GM19452 (cell line): Measurements from ENCODE around the gene UBA1.

Experiments
- ATAC-seq: cut with Tn5 transposase; IDR thresholded peaks from one replicate; pipeline ENCODE4 v1.9.1; 2021; ENCODE audit not compliant: unreplicated experiment

The UBA1 gene

DNA sequence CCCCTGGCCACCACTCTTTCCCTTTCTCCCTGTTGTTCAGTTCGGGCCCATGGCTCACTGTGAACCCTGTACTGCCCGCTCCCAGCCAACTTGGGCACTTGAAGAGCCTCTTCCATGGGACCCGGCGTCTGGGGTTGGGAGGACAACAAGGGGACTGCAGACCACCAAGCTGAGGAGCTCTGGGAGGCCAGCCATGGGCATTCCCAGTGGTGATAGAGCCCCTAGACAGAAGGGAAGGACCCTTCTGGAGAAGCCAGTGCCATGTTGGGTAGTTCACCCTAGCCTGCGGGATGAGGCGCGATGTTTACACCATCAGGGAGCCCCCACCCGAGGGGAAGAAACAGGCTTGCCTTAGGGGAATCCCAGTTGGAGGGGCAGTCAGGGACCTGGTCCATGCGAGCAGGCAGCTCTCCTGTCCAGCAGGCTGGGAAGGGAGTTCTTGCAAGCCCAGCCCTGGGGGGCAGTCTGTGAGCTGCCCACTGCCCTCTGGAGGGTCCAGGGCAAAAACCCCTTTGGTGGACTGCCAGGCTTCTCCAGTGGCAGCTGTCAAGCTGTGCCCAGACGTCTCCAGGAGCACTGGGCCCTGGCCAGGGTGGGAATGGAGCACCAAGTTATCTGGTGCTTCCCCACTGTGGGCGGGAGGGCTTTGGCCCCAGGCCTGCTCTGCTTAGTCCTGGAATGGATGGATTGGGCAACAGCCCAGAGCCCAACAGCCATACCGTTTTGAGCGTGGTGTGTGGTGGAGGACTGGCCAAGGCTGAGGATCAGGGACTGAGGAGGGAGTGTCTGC, 23.7 kb upstream of the UBA1 start:
- no peak for ATAC-seq

- ATAC-seq, result no peak
Observed at GRCh38 chrX:47170861-47171692, 22.6 kb upstream of the UBA1 start.

GRCh38 chrX:47171996-47172395, 21.6 kb upstream of the UBA1 start:
- no peak for ATAC-seq

DNA sequence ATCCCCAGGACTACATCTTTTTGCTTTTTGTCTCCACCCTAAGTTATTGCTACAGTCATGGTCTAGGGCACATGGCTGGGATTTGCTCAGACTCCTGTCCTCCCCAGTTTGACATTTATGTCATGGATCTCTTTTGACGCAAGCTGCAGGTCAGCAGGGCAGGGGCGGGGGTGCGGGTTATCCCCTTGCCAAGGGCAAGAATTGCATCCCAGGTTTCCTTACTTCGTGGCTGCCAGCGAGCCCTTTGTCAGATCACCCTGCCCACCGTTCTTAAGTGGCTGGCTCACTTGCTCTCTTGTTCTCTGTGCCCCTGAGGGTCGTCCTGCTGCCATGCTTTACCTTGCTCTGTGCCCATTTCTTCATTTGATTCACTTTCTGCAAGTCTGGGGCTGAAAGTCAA, 21.1 kb upstream of the UBA1 start:
- ATAC-seq, result no peak

GRCh38 chrX:47172971-47173792, 20.4 kb upstream of the UBA1 start:
- ATAC-seq, result no peak

DNA sequence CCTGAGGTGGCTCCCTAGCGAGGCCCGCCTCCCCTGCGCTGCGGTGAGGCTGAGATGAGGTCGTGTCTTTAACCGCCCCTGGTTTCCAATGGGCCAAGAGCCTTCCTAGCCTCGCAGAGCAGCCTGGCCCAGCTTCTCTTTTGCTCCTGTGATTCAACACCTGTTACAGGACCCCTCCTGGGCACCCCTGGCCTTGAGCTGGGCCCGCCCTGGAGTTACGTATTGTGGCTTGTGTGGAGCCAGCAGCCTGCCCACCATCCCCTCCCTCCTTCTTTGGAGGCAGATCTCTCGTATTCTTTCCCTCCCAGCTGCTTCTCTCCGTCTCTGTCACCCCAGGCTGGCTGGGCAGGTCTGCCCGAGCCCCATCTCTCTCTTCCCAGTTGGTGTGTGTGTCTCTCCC, 19.3 kb upstream of the UBA1 start:
- no peak for ATAC-seq

GRCh38 chrX:47174846-47175587, 18.6 kb upstream of the UBA1 start:
- no peak for ATAC-seq

- ATAC-seq, result no peak
Observed at GRCh38 chrX:47175588-47175980, 18.0 kb upstream of the UBA1 start.

DNA sequence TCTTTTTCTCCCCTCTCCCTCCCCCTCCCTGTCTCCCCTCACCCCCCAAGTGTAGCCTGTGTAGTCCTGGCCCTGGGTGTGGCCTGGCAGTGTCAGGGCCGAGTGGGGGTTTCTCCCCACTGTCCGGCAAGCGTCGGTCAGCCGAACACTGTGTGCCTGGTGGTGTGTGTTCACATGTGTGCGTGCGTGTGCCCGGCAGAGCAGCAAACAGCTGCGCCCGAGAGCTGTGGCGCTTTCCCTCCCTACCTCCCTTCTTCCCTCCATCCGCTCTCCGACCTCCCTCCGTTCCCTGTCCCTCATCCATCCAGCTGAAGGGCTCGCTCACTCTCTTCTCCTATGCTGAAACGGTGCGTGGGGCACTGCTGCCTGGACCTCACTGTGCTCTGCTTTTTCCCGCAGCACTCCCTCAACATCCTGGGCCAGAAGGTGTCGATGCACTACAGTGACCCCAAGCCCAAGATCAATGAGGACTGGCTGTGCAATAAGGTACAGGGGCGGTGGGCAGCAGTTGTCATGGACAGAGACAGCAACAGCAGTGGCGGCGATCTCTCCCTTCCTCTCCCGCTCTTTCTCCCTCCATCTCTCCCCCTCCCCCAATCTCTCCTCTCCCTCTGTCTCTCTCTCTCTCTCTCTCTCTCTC, 17.4 kb upstream of the UBA1 start:
- ATAC-seq, result no peak

- no peak for ATAC-seq
Observed at GRCh38 chrX:47177079-47177478, 16.6 kb upstream of the UBA1 start.

- no peak for ATAC-seq
Observed at GRCh38 chrX:47178337-47178736, 15.3 kb upstream of the UBA1 start.

- no peak for ATAC-seq
Observed at GRCh38 chrX:47179221-47179927, 14.3 kb upstream of the UBA1 start.

- ATAC-seq, result no peak
Observed at GRCh38 chrX:47179928-47180255, 13.7 kb upstream of the UBA1 start.

GRCh38 chrX:47180346-47180745, 13.3 kb upstream of the UBA1 start:
- no peak for ATAC-seq

- ATAC-seq, result no peak
Observed at GRCh38 chrX:47181301-47181700, 12.3 kb upstream of the UBA1 start.

DNA sequence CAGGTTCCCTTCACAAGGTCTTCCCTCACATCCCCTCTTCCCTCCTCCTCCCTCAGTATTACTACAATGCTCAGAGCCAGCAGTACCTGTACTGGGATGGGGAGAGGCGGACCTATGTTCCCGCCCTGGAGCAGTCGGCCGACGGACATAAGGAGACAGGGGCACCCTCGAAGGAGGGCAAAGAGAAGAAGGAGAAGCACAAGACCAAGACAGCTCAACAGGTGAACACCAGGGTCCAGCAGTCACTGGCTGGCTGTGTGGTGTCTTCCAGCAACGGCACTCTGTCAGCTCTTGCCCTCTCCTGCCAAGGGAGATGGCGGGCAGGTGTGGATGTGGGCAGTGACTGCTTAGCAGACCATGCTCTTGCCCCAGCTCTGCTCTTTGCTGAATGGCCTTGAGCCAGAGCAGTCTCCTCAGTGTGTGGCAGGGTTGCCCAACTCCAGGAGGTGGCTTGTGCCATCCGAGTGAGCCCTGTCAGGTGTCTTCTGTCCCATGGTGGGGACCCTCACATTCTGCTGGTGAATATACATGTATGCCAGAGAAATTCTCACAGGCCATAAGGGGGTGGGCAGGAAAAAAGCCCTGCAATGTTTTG, 11.4 kb upstream of the UBA1 start:
- no peak for ATAC-seq

GRCh38 chrX:47184486-47184885, 9.1 kb upstream of the UBA1 start:
- ATAC-seq, result no peak

DNA sequence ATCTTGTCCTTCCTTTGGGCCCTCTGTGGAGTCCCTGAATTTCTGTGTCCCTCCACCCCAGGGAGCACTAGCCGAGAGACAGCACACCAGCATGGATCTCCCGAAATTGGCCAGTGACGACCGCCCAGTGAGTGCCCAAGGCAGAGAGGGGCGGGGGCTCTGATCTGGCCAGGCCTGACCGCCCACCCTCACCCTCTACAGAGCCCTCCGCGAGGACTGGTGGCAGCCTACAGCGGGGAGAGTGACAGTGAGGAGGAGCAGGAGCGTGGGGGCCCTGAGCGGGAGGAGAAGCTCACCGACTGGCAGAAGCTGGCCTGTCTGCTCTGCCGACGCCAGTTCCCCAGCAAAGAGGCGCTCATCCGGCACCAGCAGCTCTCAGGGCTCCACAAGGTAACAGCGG, 8.4 kb upstream of the UBA1 start:
- no peak for ATAC-seq

GRCh38 chrX:47186096-47186740, 7.4 kb upstream of the UBA1 start:
- no peak for ATAC-seq
